HepG2 (cell line): ENCODE data around the gene URI1. TPM values are rescaled to one million over a fixed set of nuclear protein-coding genes. Genes with fewer than 3 reads are reported as not detected.

ENCODE experiments used
- EED ChIP-seq: sonication (generic); formaldehyde crosslinking; IDR thresholded peaks from 2 replicates; pipeline ENCODE4 v1.5.0; 2020; ENCODE audit warnings: mild to moderate bottlenecking, missing genetic modification reagents
- GFI1 ChIP-seq: sonication (generic); formaldehyde crosslinking; IDR thresholded peaks from 2 replicates; pipeline ENCODE4 v1.5.0; 2020; ENCODE audit warnings: missing genetic modification reagents, mild to moderate bottlenecking, borderline replicate concordance
- HNRNPL ChIP-seq: fragments of 200-400 bp; formaldehyde crosslinking; IDR thresholded peaks from 2 replicates; pipeline ENCODE4 v1.6.1; 2017; ENCODE audit warnings: mild to moderate bottlenecking, low read depth, low read length
- KDM5B ChIP-seq: sonication (generic); formaldehyde crosslinking; IDR thresholded peaks from 2 replicates; pipeline ENCODE4 v1.4.0; 2020; ENCODE audit warnings: missing genetic modification reagents, mild to moderate bottlenecking, borderline replicate concordance
- ZFAT ChIP-seq: sonication (generic); formaldehyde crosslinking; conservative IDR thresholded peaks from 2 replicates; pipeline ENCODE4 v1.8.1; 2023; ENCODE audit warnings: missing genetic modification reagents, inconsistent platforms
- ZNF101 ChIP-seq: sonication (generic); formaldehyde crosslinking; IDR thresholded peaks from 2 replicates; pipeline ENCODE4 v1.4.0; 2020; ENCODE audit warnings: mild to moderate bottlenecking, low read depth, missing genetic modification reagents, borderline replicate concordance
- ZNF232 ChIP-seq: sonication (generic); formaldehyde crosslinking; IDR thresholded peaks from 2 replicates; pipeline ENCODE4 v1.4.0; 2020; ENCODE audit warnings: missing genetic modification reagents, borderline replicate concordance
- ZNF530 ChIP-seq: sonication (generic); formaldehyde crosslinking; IDR thresholded peaks from 2 replicates; pipeline ENCODE4 v1.5.0; 2020; ENCODE audit warnings: low read depth, mild to moderate bottlenecking, missing genetic modification reagents
- ZNF577 ChIP-seq: sonication (generic); formaldehyde crosslinking; IDR thresholded peaks from 2 replicates; pipeline ENCODE4 v1.4.0; 2020; ENCODE audit warnings: mild to moderate bottlenecking, low read depth, missing genetic modification reagents, borderline replicate concordance
- polyA plus RNA-seq, 8 experiments: library from polyadenylated mRNA; depleted of rRNA in 3 of 8; stranded (reverse) in 7 of 8; unstranded in 1 of 8; fragments of >200 nt; fragmentation: Illumina TruSeq in 4 of 8; extraction: Trizol in 4 of 8; gene quantifications; 2 replicates each; pipeline versions ENCODE4 v1.2.1 to v1.2.3, GENCODE V29; 2011 to 2016; ENCODE audit warnings: low read depth in 4 of 8, missing spikeins in 1 of 8, mixed read lengths in 1 of 8; ENCODE audit not compliant: insufficient read depth in 1 of 8
- total RNA-seq, 5 experiments: library from RNA; depleted of rRNA; stranded (reverse); fragments of >200 nt; fragmentation: Illumina TruSeq; extraction: Trizol; gene quantifications; 2 replicates each; pipeline ENCODE4 v1.2.3, GENCODE V29; 2016; ENCODE audit warnings: low read depth in 1 of 5
- TF ChIP-seq, protein P1 (sequence below): sonication (generic); formaldehyde crosslinking; IDR thresholded peaks from 2 replicates; pipeline ENCODE4; 2020; ENCODE audit warnings: missing genetic modification reagents, mild to moderate bottlenecking, borderline replicate concordance
- TF ChIP-seq, protein P2 (sequence below): sonication (generic); formaldehyde crosslinking; IDR thresholded peaks from 2 replicates; pipeline ENCODE4 v1.4.0; 2020; ENCODE audit warnings: missing genetic modification reagents
- TF ChIP-seq, protein P3 (sequence below): sonication (generic); formaldehyde crosslinking; IDR thresholded peaks from 2 replicates; pipeline ENCODE4 v1.9.0; 2021; ENCODE audit warnings: missing genetic modification reagents, mild to moderate bottlenecking, borderline replicate concordance
- TF ChIP-seq, protein P4 (sequence below): sonication (generic); formaldehyde crosslinking; IDR thresholded peaks from 2 replicates; pipeline ENCODE4 v1.4.0; 2020; ENCODE audit warnings: missing genetic modification reagents, borderline replicate concordance
- TF ChIP-seq, protein P5 (sequence below): sonication (generic); formaldehyde crosslinking; IDR thresholded peaks from 2 replicates; pipeline ENCODE4 v1.5.0; 2020; ENCODE audit warnings: missing genetic modification reagents

URI1 gene
- total and polyA plus RNA-seq, 2 of the 13 experiments (the other 11 are each of a cell fraction or from before 2014, with no cell fraction given), result 43.6 to 67.9 TPM

DNA sequence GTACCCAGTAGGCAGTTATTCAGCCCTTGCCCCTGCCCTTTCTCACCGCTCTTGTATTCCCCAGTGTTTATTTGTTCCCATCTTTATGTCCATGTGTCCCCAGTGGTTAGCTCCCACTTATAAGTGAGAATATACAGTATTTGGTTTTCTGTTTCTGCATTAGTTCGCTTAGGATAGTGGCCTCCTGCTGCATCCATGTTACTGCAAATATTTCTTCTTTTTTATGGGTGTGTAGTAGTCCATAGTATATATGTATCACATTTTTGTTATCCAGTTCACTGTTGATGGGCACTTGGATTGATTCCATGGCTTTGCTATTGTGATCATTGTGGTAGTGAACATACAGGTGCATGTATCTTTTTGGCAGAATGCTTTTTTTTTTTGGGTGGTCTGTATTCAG is 32.7 kb downstream of the URI1 start (continued):
- TF ChIP-seq, protein P1, sequence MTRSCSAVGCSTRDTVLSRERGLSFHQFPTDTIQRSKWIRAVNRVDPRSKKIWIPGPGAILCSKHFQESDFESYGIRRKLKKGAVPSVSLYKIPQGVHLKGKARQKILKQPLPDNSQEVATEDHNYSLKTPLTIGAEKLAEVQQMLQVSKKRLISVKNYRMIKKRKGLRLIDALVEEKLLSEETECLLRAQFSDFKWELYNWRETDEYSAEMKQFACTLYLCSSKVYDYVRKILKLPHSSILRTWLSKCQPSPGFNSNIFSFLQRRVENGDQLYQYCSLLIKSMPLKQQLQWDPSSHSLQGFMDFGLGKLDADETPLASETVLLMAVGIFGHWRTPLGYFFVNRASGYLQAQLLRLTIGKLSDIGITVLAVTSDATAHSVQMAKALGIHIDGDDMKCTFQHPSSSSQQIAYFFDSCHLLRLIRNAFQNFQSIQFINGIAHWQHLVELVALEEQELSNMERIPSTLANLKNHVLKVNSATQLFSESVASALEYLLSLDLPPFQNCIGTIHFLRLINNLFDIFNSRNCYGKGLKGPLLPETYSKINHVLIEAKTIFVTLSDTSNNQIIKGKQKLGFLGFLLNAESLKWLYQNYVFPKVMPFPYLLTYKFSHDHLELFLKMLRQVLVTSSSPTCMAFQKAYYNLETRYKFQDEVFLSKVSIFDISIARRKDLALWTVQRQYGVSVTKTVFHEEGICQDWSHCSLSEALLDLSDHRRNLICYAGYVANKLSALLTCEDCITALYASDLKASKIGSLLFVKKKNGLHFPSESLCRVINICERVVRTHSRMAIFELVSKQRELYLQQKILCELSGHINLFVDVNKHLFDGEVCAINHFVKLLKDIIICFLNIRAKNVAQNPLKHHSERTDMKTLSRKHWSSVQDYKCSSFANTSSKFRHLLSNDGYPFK (CRISPR knock-in tag), result no peak
- TF ChIP-seq EED (CRISPR knock-in tag), result no peak
- TF ChIP-seq ZNF530, result no peak
- TF ChIP-seq, protein P2, sequence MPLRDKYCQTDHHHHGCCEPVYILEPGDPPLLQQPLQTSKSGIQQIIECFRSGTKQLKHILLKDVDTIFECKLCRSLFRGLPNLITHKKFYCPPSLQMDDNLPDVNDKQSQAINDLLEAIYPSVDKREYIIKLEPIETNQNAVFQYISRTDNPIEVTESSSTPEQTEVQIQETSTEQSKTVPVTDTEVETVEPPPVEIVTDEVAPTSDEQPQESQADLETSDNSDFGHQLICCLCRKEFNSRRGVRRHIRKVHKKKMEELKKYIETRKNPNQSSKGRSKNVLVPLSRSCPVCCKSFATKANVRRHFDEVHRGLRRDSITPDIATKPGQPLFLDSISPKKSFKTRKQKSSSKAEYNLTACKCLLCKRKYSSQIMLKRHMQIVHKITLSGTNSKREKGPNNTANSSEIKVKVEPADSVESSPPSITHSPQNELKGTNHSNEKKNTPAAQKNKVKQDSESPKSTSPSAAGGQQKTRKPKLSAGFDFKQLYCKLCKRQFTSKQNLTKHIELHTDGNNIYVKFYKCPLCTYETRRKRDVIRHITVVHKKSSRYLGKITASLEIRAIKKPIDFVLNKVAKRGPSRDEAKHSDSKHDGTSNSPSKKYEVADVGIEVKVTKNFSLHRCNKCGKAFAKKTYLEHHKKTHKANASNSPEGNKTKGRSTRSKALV (CRISPR knock-in tag), result no peak
- no peak for TF ChIP-seq HNRNPL
- no peak for TF ChIP-seq ZFAT
- TF ChIP-seq, protein P3, sequence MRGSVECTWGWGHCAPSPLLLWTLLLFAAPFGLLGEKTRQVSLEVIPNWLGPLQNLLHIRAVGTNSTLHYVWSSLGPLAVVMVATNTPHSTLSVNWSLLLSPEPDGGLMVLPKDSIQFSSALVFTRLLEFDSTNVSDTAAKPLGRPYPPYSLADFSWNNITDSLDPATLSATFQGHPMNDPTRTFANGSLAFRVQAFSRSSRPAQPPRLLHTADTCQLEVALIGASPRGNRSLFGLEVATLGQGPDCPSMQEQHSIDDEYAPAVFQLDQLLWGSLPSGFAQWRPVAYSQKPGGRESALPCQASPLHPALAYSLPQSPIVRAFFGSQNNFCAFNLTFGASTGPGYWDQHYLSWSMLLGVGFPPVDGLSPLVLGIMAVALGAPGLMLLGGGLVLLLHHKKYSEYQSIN (CRISPR knock-in tag), result no peak
- TF ChIP-seq, protein P4, sequence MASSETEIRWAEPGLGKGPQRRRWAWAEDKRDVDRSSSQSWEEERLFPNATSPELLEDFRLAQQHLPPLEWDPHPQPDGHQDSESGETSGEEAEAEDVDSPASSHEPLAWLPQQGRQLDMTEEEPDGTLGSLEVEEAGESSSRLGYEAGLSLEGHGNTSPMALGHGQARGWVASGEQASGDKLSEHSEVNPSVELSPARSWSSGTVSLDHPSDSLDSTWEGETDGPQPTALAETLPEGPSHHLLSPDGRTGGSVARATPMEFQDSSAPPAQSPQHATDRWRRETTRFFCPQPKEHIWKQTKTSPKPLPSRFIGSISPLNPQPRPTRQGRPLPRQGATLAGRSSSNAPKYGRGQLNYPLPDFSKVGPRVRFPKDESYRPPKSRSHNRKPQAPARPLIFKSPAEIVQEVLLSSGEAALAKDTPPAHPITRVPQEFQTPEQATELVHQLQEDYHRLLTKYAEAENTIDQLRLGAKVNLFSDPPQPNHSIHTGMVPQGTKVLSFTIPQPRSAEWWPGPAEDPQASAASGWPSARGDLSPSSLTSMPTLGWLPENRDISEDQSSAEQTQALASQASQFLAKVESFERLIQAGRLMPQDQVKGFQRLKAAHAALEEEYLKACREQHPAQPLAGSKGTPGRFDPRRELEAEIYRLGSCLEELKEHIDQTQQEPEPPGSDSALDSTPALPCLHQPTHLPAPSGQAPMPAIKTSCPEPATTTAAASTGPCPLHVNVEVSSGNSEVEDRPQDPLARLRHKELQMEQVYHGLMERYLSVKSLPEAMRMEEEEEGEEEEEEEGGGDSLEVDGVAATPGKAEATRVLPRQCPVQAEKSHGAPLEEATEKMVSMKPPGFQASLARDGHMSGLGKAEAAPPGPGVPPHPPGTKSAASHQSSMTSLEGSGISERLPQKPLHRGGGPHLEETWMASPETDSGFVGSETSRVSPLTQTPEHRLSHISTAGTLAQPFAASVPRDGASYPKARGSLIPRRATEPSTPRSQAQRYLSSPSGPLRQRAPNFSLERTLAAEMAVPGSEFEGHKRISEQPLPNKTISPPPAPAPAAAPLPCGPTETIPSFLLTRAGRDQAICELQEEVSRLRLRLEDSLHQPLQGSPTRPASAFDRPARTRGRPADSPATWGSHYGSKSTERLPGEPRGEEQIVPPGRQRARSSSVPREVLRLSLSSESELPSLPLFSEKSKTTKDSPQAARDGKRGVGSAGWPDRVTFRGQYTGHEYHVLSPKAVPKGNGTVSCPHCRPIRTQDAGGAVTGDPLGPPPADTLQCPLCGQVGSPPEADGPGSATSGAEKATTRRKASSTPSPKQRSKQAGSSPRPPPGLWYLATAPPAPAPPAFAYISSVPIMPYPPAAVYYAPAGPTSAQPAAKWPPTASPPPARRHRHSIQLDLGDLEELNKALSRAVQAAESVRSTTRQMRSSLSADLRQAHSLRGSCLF, result no peak
- TF ChIP-seq GFI1 (CRISPR knock-in tag), result no peak
- TF ChIP-seq ZNF232, result no peak
- TF ChIP-seq, protein P5, sequence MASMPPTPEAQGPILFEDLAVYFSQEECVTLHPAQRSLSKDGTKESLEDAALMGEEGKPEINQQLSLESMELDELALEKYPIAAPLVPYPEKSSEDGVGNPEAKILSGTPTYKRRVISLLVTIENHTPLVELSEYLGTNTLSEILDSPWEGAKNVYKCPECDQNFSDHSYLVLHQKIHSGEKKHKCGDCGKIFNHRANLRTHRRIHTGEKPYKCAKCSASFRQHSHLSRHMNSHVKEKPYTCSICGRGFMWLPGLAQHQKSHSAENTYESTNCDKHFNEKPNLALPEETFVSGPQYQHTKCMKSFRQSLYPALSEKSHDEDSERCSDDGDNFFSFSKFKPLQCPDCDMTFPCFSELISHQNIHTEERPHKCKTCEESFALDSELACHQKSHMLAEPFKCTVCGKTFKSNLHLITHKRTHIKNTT (CRISPR knock-in tag), result no peak
- TF ChIP-seq ZNF101 (CRISPR knock-in tag), result no peak
- no peak for TF ChIP-seq KDM5B (CRISPR knock-in tag)
- TF ChIP-seq ZNF577 (CRISPR knock-in tag), result no peak
